Uterus (tissue), 2 donors: ENCODE data around the gene LACTB.

ENCODE experiments used
- CTCF ChIP-seq, 4 experiments: fragments of 200-600 bp in 2 of 4; fragments of 450-650 bp in 2 of 4; sonication (generic) in 2 of 4; IDR thresholded peaks; one replicate each; pipeline ENCODE4 v1.5.1; 2016 to 2019; ENCODE audit warnings: antibody characterized with exemption in 4 of 4, mild to moderate bottlenecking in 2 of 4, moderate library complexity in 1 of 4
- POLR2A ChIP-seq, 2 donors: fragments of 450-650 bp; IDR thresholded peaks; one replicate each; pipeline ENCODE4 v1.6.1; 2016; ENCODE audit warnings: antibody characterized with exemption in 2 of 2, mild to moderate bottlenecking in 1 of 2, moderate library complexity in 1 of 2

GRCh38 chr15:63140936-63141335, 19.3 kb downstream of the LACTB start:
- TF ChIP-seq CTCF (IDR thresholded peaks at IDR 0.05) (no peak), POLR2A (IDR thresholded peaks at IDR 0.05) (no peak)
